ENCODE results near the gene INMT.
"Not testable (repeated sequence)": the region's sequence is repeated elsewhere in the genome, so short reads cannot be mapped to it uniquely, and the experiment has no call there.

The INMT gene

DNA sequence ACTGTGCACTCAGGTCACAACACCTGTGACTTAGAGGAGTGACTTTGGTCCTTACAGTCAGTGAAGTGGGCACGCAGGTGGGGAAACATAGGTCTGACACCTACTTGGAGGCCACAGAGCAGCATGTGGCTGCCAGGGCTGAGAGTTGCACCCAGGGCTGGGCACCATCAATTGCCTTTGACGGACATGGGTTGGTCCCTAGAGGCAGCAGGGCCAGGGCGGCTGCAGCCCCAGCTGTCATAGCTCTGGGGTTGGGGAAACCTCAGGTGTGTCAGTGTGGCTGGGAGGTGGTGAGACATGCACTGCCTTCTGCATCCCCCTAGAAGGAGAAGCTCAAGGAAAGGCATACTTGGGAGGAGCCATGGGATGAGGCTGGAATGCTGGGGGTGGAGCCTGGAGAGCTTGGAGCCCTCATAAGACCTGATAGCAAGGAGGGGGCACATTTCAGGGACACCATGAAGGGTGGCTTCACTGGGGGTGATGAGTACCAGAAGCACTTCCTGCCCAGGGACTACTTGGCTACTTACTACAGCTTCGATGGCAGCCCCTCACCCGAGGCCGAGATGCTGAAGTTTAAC is at the start of gene INMT:
Gene INMT, plus strand, starts transcription at position 440 of the 578 bp plus-strand sequence. Its CDS starts 16 bp downstream, at position 456.
- no peak for DNase-seq

DNA sequence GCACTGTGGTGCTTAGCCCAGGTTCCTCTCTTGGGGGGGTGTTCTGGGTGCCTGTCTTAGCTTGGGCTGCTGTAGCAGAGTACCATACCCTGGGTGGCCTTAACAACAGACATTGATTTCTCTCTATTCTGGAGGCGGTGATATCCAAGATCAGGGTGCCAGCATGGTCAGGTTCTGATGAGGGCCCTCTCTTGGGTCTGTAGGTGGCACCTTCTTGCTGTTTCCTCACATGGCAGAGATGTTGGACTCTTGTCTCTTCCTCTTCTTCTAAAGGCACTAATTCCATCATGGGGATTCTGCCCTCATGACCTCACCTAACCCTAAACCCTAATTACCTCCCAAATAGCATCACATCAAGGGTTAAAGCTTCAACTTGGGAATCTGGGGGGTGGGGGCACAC is 49.7 kb upstream of the INMT start:
- no peak for DNase-seq

DNA sequence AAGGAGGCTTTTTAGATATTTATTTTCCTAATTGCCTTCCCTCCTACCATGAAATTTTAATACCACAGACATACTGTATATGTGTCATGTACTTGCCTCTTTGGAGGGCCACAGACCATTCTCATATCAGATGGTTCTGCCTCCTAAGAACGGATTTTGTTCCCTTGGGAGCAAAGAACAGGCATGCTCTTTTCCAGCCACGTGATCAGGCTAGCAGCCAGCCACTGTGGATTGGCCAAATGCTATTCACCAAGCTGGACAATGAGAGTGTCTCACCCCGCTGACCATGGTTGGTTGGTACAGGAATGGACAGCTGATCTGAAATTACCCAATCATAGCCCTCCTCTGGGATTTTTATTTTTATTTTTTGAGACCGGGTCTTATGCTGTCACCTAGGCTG is 48.2 kb upstream of the INMT start:
- DNase-seq = no peak

DNA sequence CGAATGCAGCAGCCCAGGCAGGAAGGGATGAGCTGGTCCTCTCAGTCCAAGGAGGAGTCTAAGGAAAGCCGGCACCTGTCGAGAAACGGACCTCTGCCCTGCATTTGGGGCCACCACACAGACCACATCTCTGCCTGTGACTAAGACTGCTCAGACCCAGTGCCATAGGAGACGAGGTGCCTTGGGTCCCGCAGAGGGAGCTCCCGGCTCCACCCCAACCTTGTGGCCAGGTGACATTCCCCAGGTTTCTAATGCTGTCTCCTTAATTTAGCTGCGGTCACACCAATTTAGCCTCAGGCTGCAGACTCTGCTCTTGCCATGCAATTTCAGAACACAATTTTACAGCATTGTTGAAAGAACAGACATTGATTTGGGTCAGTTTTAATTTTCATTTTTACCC is 46.9 kb upstream of the INMT start:
- DNase-seq = no peak

DNA sequence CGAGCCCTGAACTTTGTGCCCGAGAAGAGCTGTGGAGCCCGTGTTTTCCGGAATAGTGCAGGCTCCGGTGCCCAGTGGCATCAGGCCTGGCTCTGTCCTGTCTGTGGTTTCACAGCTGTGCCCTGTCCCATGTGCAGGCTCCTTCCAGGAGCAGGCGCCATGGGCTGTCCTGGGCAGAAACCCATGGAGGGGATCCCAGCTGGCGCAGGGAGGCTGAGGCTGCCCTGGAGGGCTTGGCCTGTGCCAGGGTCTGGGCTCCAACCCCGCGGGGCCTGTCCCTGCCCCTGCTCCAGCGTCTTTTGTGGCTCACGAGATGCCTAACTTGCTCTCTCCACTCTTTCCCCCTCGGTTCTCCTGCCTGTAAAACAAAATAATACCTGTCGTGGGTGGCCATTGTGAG is 46.3 kb upstream of the INMT start:
- DNase-seq = no peak

DNA sequence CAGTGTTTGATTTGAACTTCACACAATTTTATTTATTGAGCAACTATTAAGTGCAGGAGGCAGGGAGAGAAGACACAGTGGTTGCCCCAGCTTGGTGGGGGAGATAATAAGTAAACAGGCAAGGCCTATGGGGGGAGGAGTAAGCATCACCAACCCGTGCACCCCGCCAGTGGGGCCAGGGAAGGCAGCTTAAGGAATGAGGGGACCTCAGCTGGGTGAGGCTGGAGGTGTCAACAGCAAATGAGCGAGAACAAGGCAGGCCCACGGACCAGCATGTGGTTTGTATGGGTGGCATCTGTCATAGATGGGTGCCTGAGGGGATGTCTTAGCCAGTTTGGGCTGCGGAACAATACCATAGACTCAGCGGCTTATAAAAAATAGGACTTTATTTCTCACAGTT is 45.6 kb upstream of the INMT start:
- no peak for DNase-seq

DNA sequence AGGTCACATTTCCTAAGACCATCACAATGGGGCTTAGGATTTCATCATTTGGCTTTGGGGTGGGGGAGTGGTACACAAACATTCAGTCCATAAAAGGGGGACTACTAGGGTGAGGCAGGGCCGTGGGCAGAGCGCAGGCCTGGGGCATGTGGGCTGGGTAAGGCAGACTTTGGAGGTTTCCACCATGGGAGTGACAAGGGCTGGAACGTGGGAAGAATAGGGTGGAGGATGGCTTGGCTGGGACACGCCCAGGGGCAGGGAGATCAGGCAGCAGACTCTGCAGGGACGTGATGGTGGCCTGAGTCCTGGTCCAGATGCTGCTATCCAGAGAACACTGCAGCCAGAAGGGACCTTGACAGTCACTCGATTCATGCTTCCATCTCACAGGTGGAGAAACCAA is 45.0 kb upstream of the INMT start:
- no peak for DNase-seq

DNA sequence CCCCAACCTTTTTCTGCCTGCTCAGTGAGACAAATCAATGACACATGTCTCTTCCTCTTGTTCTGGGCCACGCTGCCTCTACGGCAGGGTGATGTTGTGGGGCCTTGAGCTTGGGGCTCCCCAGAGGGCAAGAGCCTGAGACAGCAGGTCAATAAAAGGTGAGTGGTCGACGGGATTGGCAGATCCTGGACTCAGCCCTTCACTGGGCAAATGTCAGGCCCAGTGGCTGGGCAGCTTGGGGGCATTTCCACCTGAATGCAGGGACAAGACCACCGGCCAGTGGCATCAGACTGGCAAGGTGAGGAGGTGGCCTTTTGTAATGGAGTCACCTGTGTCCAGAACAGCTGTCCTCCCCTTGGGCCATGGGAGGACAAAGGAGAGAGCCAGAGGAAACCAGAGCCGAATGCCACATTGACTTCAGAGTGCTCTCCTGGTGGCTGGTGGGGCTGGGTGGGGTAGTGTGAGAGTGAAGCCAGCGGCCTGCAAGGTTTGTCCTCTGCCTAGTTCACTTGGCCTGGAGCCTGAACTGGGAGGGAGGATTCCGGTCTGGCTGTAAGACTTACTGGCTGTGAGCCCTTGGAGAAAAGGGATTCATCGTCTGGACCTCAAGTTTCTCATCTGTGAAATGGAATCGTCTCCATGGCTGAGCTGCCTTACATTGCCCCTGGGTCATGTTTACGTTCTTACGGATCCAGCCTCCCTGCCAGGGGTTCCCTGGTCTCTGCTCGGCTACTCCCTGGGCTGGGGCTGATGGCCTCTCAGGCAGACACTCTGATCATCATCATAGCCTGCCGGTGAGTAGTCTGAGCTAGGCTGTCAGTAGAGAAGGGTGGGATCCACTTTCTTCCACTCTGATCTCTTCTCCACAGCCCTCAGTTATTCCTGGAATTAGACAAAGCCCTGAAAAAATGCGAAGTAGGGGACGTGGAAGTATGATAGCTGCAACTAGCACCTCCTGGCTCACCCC is 44.3 kb upstream of the INMT start:
- DNase-seq = no peak

DNA sequence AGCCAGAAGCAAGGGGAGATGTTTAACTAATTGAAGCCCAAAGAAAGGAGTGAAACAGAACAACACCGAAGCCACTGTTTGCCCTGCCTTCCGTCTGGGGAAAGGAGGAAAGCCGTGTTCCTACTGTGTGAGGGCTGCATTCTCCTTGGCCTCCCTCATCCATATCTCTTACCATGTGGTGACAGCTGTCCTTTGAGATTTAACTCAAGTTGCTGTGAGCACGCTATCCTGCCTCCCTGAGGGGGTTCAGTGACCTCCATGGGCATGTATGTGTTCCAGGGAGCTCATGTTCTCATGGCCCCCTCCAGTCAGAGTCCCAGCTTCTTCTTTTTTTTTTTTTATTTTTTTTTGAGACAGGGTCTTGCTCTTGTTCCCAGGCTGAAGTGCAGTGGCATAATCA is 43.5 kb upstream of the INMT start:
- DNase-seq = no peak

DNA sequence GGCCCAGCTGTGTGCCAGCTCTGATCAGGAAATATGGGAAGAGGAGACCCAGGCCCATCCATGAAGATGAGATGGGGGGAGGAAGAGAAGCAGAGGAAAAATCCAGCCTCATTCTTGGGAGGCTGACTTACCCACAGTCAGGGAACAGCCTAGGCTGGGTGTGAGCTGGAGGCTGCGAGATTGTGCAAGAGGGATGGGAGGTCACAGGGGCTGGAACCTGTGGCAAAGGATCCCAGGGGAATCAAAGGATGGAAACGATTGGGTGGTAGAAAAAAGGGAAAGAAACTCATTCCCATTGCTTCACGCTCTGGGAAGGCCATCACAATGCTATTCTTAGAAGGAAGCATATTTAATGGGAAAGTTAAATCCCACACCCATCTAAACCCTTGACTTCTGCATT is 43.0 kb upstream of the INMT start:
- DNase-seq = no peak

DNA sequence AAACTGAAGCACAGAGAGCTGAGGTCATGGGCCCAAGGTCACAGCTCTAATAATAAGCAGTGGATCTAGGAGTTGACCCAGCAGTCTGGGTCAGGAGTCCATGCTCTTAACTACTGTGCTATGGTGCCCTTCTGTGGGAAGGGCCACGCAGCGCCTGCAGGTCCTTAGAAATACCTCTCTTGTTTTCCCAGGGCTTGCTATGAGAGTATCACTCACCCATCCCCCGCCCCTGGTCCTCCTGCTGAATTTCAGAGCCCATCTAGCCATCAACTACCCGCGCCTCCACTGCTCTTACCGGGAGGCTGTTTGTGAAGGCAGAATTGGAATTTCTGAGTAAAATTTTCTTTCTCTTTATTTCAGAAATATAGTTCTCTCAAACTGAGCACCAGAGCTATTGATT is 42.4 kb upstream of the INMT start:
- no peak for DNase-seq

DNA sequence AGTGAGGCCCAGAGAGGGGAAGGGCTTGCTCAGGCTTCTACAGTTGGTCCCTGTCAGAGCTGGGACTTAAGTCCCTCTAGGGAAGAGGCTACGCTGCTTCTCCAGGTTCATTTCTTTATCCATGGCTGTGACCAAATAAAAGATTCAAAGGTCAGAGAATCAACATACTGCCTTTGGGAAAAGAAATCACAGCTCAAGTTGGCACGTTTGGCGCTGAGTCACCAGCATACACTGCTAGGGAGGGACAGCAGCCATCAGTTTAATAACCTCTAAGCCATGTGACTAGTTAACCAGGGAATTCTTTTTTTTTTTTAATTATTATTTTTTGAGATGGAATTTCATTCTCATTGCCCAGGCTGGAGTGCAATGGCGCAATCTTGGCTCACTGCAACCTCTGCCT is 41.3 kb upstream of the INMT start:
- DNase-seq = no peak

DNA sequence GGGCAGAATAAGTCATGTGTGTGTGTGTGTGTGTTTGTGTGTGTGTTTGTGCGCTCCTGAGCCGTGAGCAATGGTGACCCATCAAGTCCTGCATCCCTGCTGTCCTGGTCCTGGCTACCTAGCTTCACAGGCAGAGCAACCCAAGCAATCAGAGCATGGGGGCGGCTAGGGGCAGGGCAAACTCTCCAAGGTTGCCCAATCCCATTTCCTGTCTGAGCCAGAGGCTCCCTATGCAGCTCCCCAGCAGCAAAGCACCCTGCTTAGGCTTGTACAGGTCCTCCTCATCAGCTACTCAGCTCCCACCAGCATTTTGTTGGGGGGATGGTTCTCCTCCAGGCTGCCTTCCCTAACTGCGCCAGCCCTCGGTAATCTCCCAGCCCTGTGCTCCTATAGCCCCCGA is 38.5 kb upstream of the INMT start:
- no peak for DNase-seq

DNA sequence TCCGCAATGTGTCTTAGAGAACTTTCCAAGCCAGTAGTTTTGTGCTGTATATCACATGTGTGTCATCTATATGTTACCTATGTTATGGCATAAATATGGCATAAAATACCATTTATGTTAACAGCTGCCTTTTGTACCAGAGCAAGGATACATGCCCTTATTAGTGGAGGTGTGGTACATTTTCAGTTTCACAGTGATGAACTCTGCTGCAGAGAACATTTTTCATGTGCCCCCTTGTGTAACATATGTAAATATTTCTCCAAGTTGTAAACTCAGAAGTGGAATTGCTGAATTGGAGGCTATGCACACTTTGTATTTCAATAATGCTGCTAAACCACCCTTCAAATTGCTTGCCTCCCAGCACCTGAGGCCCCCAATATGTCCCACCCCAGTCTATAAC is 37.8 kb upstream of the INMT start:
- no peak for DNase-seq

DNA sequence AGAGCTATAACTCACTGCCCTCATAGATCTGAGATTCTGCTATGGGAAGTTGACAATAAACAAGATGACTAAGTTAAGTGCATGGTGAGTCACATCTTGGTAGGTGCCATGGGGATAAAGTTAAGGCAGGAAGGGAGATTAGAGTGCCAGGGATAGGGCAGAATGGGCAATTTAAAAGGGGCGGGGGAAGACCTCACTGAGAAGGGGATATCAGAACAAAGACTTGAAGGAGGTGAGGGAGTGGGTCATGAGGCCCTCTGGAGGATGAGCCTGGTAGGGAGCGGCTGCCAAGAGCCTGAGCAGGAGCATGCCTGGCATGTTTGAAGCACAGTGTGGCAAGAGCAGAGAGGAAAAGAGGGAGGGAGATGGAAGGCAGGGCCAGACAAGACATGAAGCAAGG is 34.8 kb upstream of the INMT start:
- no peak for DNase-seq

DNA sequence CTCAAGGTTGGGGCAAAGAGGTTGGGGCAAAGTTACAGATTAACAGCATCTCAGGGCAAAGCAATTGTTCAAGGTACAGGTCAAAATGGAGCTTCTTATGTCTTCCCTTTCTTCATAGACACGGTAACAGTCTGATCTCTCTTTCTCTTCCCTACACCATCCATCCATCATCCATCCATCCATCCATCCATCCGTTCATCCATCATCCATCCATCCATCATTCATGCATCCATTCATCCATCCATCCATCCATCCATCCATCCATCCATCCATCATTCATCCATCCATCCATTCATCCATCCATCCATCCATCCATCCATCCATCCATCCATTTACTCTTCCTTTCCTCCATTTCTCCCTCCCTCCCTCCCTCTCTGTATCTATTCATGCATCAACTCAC is 32.5 kb upstream of the INMT start:
- DNase-seq = not testable (repeated sequence)

DNA sequence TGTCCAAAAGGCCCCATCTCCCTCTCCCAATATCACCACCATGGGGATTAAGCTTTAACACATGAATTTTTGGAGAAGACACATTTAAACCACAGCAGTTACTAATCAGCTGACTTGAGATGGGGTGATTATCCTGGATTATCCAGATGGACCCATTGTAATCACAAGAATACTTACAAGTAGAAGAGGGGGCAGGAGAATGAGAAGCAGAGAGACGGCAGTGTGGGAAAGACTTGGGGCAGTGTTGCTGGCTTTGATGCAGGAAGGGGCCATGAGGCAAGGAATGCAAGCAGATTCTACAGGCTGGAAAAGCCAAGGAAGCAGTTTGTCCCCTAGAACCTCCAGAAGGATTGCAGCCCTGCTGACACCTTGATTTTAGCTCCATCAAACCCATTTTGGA is 30.7 kb upstream of the INMT start:
- no peak for DNase-seq

DNA sequence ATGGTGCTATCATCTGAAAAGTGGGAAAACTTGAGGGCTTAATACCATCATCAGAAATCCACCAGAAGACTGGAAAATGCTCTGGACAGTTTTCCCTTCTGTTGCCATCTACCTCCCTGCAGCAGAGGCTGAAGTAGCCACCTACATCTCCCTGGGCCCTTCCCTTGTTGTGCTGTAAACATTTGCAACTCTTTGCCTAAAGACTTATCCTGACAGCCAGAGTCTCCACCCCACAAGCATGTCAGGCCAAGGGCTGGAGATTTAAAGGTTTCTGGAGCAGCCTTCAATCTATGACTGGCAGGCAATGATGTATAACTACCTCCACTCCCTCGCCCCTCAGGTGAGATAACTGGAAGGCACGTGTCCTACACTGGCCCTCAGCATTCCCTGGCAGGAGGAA is 29.7 kb upstream of the INMT start:
- no peak for DNase-seq

DNA sequence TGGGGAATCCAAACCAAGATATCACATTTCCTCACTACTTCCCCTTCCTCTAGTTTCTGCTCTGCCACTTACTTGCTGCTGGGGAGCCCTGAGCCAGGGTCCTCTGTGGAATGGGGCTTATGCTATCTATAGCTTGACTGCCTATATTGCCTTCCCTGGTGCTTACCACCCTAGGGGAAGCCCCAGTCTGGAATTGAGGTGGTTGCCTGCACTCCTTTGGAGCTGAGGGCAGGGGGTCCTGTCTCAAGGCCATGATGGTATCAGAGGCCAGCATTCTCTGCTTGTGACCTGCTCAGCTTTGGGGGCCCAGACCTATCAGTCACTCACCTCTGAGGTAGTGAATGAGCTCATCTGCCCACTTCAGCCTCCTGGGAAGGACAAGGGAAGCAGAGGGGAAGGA is 29.3 kb upstream of the INMT start:
- DNase-seq = no peak

DNA sequence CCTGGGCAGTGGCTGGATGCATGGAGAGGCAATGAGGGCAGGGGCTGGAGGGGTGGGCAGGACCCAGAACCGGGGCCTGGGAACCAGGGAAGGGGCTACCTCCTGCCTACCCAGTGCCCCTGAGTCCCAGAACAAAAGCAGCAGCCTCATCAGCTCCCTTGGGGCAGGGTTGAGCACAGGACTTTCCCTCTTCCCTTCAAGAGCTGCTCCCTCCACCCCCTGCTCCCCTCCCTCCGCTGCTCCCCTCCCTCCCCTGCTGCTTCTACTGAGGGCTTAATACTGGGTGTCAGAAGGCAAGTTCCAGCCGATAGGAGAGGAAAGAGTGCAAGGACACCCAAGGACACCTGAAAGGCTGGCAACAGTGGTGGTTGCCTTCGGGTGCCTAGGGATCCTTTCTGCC is 28.2 kb upstream of the INMT start:
- DNase-seq = no peak

DNA sequence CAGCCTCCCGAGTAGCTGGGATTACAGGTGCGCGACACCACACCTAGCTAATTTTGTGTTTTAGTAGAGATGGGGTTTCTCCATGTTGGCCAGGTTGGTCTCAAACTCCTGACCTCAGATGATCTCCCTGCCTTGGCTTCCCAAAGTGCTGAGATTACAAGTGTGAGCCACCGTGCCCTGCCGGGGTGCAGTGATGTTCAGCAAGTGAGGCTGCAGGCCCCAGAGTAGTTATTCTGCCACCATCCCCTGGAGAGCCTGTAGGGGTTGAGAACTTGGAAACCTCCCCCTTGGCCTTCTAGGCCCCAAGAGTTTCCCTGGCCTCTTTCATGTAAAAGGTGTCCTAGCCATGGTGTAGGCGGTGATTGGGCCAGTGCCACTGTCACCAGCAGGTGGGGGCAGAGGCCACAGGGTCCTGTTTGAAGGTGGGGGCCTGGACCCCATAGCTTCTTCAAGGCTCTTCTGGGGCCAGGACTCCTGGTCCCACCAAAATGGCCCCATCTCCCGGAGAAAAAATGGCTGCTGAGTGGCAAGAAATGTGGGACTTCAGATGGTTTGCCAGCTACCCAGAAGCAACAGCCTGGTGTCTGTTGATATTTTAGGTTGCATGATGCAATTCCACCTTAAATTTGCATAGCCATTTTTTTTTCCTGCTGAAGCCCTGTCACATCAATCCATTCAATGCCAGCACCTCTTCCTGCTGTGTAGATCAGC is 25.5 kb upstream of the INMT start:
- no peak for DNase-seq

DNA sequence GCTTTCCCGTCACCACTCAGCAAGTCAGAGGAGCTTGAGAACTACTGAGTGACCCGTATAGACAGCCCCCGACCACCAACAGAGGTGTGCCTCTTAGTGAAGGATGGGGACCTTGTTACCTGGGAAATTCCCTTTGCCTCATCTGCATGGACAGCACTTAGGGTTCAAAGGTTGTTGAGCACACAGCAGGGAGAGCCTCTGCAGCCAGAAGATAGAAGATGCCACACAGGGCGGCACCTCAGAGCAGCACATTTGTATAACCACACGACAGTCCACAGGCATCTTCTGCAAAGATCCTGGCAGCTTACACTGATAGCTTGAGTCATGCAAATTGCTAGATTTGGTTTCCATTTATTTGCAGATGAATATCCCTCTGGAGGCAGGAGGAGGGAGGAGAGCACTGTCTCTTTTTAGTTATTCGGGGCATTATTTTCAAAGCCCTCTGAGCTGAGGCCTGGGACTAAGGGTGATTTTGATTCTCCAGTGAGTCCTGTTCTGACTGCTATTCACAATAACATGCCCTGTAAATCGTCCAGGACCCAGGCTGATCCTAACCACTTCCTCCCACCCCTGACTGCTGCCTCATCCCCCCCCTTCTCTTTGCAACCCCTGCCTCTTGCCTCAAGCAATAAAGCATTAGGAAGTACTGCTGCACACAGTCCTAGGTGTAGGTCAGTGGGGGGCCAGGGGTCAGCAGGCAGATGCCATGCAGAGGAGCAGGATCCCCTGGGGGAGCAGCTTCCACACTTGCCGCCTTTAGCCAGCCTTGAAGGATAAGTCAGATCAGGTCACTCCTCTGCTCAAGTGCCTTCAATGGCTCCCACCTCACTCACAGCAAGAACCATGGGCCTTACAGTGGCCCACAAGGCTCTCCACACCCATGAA is 24.6 kb upstream of the INMT start:
- DNase-seq = no peak

DNA sequence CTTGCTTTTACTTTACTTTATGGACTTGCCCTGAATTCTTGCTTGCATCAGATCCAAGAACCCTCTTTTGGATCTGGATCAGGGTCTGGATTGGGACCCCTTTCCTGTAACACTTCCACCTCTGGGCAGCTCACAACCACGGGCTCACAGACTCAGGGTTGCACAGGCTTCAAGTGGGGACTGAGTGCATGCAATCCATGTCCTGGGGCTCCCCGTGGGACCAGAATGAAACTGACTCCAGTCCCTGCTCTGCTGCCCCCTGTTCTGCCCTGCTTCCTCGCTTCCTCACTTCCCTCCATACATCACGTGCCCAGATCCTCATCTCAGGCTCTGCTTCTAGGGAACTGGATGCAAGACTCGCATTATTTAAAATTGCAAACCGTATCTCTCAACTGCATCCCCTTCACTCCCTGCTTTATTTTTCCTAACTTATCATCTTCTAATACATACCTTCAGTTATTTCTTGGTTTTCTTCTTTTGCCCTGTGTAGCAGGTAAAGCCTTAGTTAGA is 23.3 kb upstream of the INMT start:
- DNase-seq = no peak
